ENCODE data around the gene TICAM2.

TICAM2 gene

DNA sequence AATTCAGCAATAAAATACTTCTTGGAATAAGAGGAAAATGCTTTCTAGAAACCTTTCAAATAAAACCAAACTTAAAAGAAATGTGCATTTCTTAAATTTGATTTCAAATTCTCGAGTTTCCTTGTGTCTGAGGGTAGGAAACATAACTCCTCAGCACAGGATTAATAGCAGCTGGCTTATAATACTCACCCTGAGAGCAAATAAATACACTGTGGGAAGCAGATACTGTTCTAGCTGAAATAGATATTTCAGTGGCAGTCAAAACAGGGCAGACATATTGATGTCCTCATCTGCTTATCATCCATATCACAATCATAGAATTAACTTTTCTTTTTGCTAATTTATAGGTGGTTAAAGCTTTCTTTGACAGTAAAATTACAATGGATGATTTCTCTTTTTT, 33.6 kb downstream of the TICAM2 start:
- no peak for DNase-seq (ENCODE audit: low spot score)

DNA sequence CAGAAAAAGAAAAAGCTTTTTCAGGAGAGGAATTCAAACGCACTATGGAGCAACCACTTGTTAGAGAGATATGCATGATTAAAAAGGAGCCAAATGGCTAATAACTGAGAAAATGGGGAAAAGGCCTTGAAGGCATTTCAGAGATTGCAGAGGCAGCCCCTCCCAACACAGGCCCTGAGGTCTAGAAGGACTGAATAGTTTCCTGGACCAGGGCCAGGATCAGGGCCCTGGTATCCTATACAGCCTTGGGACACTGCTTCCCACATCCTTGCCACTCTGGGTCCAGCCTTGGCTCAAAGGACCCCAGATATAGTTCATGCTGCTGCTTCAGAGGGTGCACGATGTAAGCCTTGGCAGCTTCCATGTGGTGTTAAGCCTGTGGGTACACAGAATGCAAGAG, 37.0 kb downstream of the TICAM2 start:
- no peak for DNase-seq (ENCODE audit: low spot score)

- no peak for DNase-seq (ENCODE audit: low spot score)
Measured at GRCh38 chr5:115561176-115561575, 41.1 kb downstream of the TICAM2 start.

DNA sequence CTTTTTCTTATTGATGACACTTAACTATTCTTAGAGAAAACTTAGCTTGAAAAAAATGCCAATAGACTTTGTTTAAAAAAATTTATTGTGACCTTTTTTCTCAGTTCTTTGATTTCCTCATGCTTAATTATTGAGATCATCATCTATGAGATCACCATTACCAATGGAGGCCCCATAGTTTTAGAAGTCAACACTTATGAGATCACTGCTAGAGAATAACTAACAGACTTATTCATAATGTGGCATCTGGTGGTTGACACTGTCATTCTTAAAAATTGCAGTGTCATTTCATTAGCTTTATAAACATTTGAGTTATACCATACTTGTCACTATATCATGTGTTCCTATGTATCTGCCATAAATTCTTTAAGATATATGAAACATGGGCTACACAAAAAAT, 42.8 kb downstream of the TICAM2 start:
- no peak for DNase-seq (ENCODE audit: low spot score)

- DNase-seq (ENCODE audit: low spot score): no peak
Measured at GRCh38 chr5:115558388-115558956, 43.8 kb downstream of the TICAM2 start.

DNA sequence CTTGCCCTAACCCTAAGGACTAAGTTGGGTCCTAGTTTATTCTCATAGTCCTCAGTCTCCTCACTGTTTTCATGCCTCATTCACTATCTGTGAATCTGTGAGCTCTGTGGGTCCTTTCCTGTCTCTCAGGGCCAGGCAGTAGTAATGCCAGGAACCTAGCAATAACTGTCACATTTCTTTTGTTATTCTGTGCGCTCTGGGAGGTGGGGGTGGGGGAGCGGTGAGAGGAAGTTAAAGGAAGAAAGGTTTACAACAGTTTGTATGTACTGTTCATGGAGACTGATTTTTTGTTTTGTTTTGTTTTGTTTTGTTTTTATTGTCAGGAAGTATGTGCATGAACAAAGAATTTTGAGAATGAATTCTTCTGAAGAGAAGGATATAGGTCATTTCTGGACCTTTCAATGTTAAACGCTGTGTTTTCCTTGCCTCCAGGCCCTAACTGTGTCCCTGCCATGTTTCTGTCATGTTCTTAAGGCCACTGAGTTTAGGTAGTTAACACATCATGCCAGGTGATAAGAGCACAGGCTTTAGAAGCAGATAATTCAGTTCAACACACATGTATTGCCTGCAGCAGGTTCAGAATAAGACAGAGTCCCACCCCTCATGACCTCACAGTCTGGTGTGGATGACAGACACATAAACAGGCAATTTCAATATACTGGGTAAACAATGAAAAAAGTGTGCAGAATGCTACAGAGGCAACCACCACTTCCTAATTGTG, 44.5 kb downstream of the TICAM2 start:
- no peak for DNase-seq (ENCODE audit: low spot score)

DNA sequence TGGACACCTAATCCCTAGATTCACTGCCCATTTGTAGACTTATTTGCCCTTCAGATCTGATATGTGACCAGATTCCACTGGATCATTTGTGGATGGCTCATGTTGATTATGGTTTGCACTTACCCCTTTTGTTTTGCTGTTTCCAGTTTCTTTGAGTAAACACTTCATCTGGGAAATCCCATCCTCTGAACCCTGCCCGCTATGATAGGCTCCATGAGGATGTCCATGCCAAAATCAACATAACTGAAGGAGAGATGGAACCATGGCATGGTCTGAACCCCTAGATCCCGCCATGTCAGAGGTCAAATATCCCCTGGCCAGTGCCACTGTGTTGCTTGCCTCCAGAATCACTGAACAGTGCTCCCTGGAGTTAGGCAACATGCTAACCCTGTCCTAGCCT, 46.0 kb downstream of the TICAM2 start:
- no peak for DNase-seq (ENCODE audit: low spot score)

- DNase-seq (ENCODE audit: low spot score): no peak
Measured at GRCh38 chr5:115555084-115555633, 47.1 kb downstream of the TICAM2 start.

DNA sequence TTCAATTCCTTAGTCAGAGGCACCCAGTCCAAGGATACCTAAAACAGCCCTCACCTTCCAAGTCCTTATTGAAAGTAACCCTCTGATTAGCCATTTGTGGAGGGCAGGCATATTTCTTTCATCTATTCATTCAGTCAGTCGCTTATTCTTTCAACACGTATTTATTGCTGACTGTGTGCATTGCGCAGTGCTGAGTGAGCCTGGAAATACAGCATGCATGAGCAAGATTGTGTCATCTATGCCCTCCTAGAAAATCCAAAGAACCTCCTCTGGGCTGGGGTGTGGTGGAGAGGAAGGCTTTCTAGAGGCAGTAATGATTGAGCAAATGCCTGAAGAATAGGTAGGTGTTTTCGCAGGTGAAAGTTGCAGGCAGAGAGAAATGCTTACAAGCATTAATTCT, 49.2 kb downstream of the TICAM2 start:
- no peak for DNase-seq (ENCODE audit: low spot score)

- DNase-seq (ENCODE audit: low spot score): no peak
Measured at GRCh38 chr5:115551415-115551814, 50.9 kb downstream of the TICAM2 start.

- no peak for DNase-seq (ENCODE audit: low spot score)
Measured at GRCh38 chr5:115549154-115549553, 53.1 kb downstream of the TICAM2 start.

GRCh38 chr5:115548683-115549082, 53.6 kb downstream of the TICAM2 start:
- no peak for DNase-seq (ENCODE audit: low spot score)

DNA sequence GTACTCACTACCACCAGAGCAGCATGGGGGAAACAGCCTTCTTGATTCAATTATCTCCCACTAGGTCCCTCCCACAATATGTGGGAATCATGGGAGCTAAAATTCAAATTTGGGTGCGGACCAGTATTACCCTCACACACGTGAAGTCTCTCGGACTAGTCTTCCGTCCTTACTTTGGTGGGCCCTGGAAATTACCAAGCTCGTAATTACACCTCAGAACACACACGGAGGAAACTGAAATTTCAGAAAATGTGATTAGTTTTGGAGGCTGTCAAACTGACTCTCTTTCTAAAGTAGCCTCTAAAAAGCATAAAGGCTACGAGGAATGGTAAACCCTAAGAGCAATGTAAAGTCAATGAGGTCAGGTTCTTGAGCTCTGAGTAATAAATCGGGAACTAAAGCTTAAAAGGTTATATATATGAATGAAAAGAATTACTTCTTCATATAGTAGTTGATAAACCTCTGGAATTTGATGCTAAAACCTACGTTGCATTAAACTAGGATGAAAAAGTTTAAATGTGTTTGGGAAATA, 56.9 kb downstream of the TICAM2 start:
- no peak for DNase-seq (ENCODE audit: low spot score)

DNA sequence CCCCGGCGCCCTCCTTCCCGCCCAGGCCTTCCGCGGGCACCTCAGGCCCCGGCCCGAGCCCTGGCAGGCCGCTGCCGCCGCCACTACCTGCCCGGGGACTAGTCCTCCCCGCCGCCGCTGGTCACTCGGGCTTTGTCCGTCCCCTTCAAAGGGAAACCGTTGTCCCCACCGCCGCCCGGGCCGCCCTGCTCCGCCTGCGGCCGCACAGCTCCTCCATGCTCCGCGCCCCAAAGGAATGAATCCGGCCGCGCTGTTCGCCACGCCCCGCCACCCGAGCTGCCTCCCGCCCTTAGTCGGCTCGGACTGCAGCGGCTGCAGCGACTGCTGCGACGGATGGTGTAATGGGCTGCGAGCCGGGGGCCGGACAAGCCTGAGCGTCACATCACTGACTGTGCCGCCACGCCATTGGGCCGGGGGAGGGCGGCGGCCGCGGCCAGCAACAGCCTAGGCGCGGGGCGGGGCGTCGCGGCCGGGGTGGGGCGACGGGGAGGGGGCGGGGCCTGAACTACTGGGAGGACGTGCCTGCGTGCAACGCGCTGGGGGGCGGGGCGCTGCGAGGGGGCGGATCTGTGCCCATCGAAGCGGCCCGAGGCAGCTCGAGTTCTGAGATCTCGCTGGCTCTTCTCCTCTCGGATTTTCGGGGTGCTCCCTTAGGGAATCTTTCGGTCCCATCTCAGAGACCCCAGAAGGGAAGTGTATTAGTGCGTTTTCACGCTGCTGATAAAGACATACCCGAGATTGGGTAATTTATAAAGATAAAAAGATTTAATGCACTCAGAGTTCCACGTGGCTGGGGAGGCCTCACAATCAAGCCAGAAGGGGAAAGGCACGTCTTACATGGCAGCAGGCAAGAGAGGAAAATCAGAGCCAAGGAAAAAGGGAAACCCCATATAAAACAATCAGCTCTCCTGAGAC, 57.6 kb downstream of the TICAM2 start, which contains the start of gene FEM1C:
Gene FEM1C, minus strand, starts transcription at position 340 of the 915 bp plus-strand sequence. CDS start 1,282 bp downstream, outside the sequence.
- DNase-seq (ENCODE audit: low spot score): peak; percentile 98

DNA sequence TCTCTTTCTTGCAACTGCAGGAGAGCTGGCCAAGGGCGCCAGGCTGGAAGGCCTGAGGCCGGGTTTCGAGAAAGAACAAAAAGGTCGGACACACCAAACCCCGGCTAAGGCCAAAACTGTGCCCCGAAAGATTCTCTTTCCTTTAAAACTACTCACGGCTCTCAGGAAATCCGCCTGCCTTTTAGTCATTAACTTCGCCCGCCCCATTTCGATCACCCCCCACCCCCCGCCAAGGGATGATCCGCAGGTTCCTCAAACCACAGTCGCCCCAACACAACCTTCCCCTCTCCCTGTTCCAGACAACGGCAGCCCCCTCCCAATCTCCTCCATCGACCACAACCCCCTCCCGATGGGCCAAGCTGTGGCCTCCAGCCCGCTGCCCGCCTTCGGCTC, 58.2 kb downstream of the TICAM2 start:
- DNase-seq (ENCODE audit: low spot score): no peak

- DNase-seq (ENCODE audit: low spot score): peak; percentile 55
Measured at GRCh38 chr5:115543365-115544042, 58.8 kb downstream of the TICAM2 start.

GRCh38 chr5:115542651-115543364, 59.5 kb downstream of the TICAM2 start:
- no peak for DNase-seq (ENCODE audit: low spot score)

DNA sequence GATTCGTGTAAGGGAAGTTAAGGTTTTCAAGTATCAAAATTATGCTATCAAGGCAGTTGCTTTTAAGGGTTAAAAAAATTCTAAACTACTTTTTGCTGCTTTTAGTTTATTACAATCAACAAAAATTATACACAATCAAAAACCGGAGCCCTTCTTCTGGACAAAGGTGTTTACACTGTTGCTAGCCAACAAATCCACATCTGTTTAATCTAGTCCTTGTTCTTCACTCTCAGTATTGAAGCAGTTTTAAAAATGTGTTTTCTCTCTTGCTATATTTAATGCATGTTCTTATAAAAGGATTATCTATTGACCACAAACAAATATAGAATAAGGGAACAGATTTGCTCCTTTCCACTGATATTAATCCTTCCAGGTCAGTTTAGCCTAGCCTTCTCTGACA, 60.2 kb downstream of the TICAM2 start:
- no peak for DNase-seq (ENCODE audit: low spot score)

GRCh38 chr5:115541611-115542010, 60.7 kb downstream of the TICAM2 start:
- no peak for DNase-seq (ENCODE audit: low spot score)

DNA sequence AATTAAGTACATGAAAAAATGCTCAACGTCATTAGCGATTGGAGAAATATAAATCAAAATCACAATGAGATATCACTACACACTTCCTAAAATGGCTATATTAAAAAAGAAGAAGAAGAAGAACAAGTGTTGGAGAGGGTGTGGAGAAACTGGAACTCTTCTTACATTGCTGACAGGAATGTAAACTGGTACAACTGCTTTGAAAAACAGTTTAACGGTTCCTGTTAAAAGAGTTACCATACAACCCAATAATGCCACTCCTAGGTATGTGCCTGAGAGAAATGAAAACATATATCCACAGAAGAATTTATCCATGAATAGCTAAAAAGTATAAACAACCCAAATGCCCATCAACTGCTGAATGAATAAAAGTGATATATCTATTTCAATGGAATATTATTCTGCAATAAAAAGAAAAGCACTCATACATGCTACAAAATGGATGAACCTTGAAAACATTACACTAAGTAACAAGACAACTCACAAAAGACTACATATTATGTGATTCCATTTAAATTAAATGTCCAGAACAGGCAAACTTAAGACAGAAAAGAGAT, 66.7 kb downstream of the TICAM2 start:
- no peak for DNase-seq (ENCODE audit: low spot score)

DNA sequence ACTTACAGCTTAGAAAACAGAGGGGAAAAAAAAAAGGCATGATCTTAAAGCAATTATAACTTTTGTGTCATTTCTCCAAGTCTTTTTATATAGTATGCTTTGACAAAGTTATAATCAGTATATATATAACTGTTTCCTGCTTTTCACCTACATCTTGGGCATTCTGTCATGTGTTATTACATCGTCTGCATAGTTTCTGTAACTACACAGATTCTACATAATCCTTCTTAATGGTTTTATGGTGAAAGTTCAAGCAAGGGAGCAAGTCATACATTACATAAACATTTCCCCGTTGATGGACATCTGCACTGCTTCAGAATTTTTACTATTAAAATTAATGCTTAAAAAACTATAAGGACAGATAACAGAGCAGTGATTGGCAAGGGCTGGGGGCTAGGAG, 69.8 kb downstream of the TICAM2 start:
- DNase-seq (ENCODE audit: low spot score): no peak
